MM.1S (cell line): Measurements from ENCODE around the gene P2RX5.

Source experiments
- DNase-seq: peaks from one replicate; pipeline ENCODE4 v3.0.0-alpha.2; 2015
- H2AFZ ChIP-seq: fragments of 300-600 bp; sonication (generic); 2 replicates; pipeline ENCODE4 v1.6.0; 2016; ENCODE audit warnings: antibody characterized with exemption, low read length
- H3F3A ChIP-seq: fragments of 300-600 bp; sonication (generic); 2 replicates; pipeline ENCODE4 v1.6.1; 2016; ENCODE audit warnings: mild to moderate bottlenecking, antibody characterized with exemption, low read length, moderate library complexity, mixed read lengths; ENCODE audit not compliant: insufficient read depth
- H3K27ac ChIP-seq: fragments of 300-600 bp; sonication (generic); 2 replicates; pipeline ENCODE4 v1.5.1; 2016; ENCODE audit warnings: mild to moderate bottlenecking, low read length
- H3K27me3 ChIP-seq: fragments of 300-600 bp; sonication (generic); replicated peaks from 2 replicates; pipeline ENCODE4 v1.6.0; 2016; ENCODE audit warnings: low read length; ENCODE audit not compliant: insufficient read depth
- H3K36me3 ChIP-seq: fragments of 300-600 bp; sonication (generic); replicated peaks from 2 replicates; pipeline ENCODE4 v1.6.1; 2016; ENCODE audit warnings: mild to moderate bottlenecking, low read length, mixed read lengths; ENCODE audit not compliant: insufficient read depth
- H3K4me1 ChIP-seq: fragments of 300-600 bp; sonication (generic); 2 replicates; pipeline ENCODE4 v1.6.1; 2016; ENCODE audit warnings: low read length, mixed read lengths
- H3K4me2 ChIP-seq: fragments of 300-600 bp; sonication (generic); 2 replicates; pipeline ENCODE4 v1.6.0; 2016; ENCODE audit warnings: low read depth, low read length
- H3K4me3 ChIP-seq: fragments of 300-600 bp; sonication (generic); 2 replicates; pipeline ENCODE4 v1.5.1; 2016; ENCODE audit warnings: low read length, mixed read lengths
- H3K79me2 ChIP-seq: fragments of 300-600 bp; sonication (generic); 2 replicates; pipeline ENCODE4 v1.6.1; 2016; ENCODE audit warnings: mixed run types, low read length, mixed read lengths
- H3K9ac ChIP-seq: fragments of 300-600 bp; sonication (generic); 2 replicates; pipeline ENCODE4 v1.6.1; 2016; ENCODE audit warnings: low read length, mixed read lengths
- H3K9me2 ChIP-seq: fragments of 300-600 bp; sonication (generic); replicated peaks from 2 replicates; pipeline ENCODE4 v1.6.1; 2016; ENCODE audit warnings: mild to moderate bottlenecking, low read length, mixed read lengths; ENCODE audit not compliant: insufficient read depth
- H3K9me3 ChIP-seq: fragments of 300-600 bp; sonication (generic); replicated peaks from 2 replicates; pipeline ENCODE4 v1.6.1; 2016; ENCODE audit warnings: mild to moderate bottlenecking, low read length, mixed read lengths; ENCODE audit not compliant: insufficient read depth
- H4K20me1 ChIP-seq: fragments of 300-600 bp; sonication (generic); 2 replicates; pipeline ENCODE4 v1.6.1; 2016; ENCODE audit warnings: mild to moderate bottlenecking, low read length, moderate library complexity, mixed read lengths; ENCODE audit not compliant: insufficient read depth
- CTCF ChIP-seq: fragments of 300-600 bp; sonication (generic); IDR thresholded peaks from 2 replicates; pipeline ENCODE4 v1.5.1; 2016; ENCODE audit warnings: antibody characterized with exemption, low read length, mixed read lengths
- EZH2 ChIP-seq: fragments of 300-600 bp; sonication (generic); optimal IDR thresholded peaks from 2 replicates; pipeline ENCODE3; 2017; ENCODE audit warnings: low read depth, mild to moderate bottlenecking, antibody characterized with exemption, low read length, mixed read lengths
- EZH2phosphoT487 ChIP-seq: fragments of 300-600 bp; sonication (generic); IDR thresholded peaks from 2 replicates; pipeline ENCODE4 v1.6.1; 2018; ENCODE audit warnings: antibody characterized with exemption, low read length

The P2RX5 gene

GRCh38 chr17:3688027-3688553 is 7.9 kb downstream of the P2RX5 start:
- peak; percentile 3 for DNase-seq
- no peak overlapping the region for H2AFZ ChIP-seq
- H3K79me2 ChIP-seq = peaks cover 23% of the 10 kb centered on the region
- H3K27ac ChIP-seq = no peak overlapping the region
- no peaks in the 10 kb centered on the region for H3K36me3 ChIP-seq
- no peak overlapping the region for H3K4me2 ChIP-seq
- no peaks in the 10 kb centered on the region for H3K27me3 ChIP-seq
- no peak overlapping the region for H3K4me3 ChIP-seq
- H3K9me3 ChIP-seq = no peaks in the 10 kb centered on the region
- H3K9ac ChIP-seq = no peak overlapping the region
- H3F3A ChIP-seq = no peaks in the 10 kb centered on the region
- H4K20me1 ChIP-seq = no peaks in the 10 kb centered on the region
- H3K4me1 ChIP-seq = no peaks in the 10 kb centered on the region
- no peak for TF ChIP-seq EZH2phosphoT487
- no peaks in the 10 kb centered on the region for H3K9me2 ChIP-seq

DNA sequence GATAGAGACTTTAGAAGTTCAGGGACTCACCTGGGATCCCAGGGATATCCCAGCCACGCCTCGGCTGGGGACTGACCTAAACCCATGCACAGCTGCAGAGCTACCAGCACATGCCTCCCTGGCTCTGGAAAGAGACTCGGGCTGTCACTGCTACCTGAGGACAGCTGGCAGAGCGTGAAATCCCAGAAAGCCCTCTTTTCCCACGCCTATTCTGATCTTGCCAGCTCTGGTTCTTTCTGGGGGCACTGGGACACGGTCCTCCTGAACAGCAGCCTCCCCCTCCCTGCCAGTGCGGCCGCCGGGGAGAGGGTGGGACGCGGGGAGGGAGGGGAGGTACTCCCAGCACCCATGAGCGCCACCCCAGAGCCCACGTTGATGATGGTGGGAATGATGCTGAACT is 10.8 kb downstream of the P2RX5 start:
- H3K36me3 ChIP-seq = no peaks in the 10 kb centered on the region
- H3K9me3 ChIP-seq = no peaks in the 10 kb centered on the region
- DNase-seq = no peak
- TF ChIP-seq EZH2 (no peak), CTCF (no peak)
- H3K79me2 ChIP-seq = no peaks in the 10 kb centered on the region
- H3F3A ChIP-seq = no peaks in the 10 kb centered on the region
- H3K9ac ChIP-seq = no peak overlapping the region
- no peaks in the 10 kb centered on the region for H3K27me3 ChIP-seq
- H3K9me2 ChIP-seq = no peaks in the 10 kb centered on the region
- H3K4me3 ChIP-seq = no peak overlapping the region
- no peaks in the 10 kb centered on the region for H3K4me1 ChIP-seq
- H2AFZ ChIP-seq = no peak overlapping the region
- no peak overlapping the region for H3K27ac ChIP-seq
- H3K4me2 ChIP-seq = no peak overlapping the region
- no peaks in the 10 kb centered on the region for H4K20me1 ChIP-seq

GRCh38 chr17:3683054-3683511 is 12.9 kb downstream of the P2RX5 start:
- peak; percentile 68 for DNase-seq
- Histone ChIP-seq H3K4me1 (no peaks in the 10 kb centered on the region), H2AFZ (no peak overlapping the region), H3K9me3 (no peaks in the 10 kb centered on the region), H4K20me1 (no peaks in the 10 kb centered on the region), H3K36me3 (no peaks in the 10 kb centered on the region), H3K4me2 (no peak overlapping the region), H3K9ac (no peak overlapping the region), H3K27ac (no peak overlapping the region), H3K4me3 (no peak overlapping the region), H3K9me2 (no peaks in the 10 kb centered on the region), H3K27me3 (no peaks in the 10 kb centered on the region), H3F3A (no peaks in the 10 kb centered on the region), H3K79me2 (no peaks in the 10 kb centered on the region)
- TF ChIP-seq EZH2phosphoT487 (no peak), CTCF (peak; percentile 85)

DNA sequence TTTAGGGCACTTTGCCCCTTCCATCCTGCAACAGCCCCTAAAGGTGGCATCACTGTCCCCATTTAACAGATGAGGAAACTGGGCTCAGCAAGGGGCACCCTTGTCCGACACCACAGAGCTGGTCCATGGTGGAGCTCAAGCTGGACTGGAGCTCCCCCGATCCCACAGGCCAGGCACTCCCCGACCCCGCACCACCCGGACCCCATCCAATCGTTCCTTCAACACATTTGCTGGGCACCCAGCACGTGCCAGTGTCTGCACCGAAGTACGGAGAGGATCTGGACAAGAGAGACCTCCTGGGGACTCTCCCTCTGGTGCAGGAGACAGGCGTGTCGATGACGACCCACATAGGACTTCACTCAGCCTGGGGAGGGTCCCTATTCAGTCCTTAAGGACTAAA is 13.9 kb downstream of the P2RX5 start:
- DNase-seq = no peak
- no peak overlapping the region for H2AFZ ChIP-seq
- no peak overlapping the region for H3K4me3 ChIP-seq
- no peaks in the 10 kb centered on the region for H3K9me3 ChIP-seq
- H3F3A ChIP-seq = no peaks in the 10 kb centered on the region
- no peak overlapping the region for H3K4me2 ChIP-seq
- no peak for TF ChIP-seq EZH2
- H3K9ac ChIP-seq = no peak overlapping the region
- no peak overlapping the region for H3K27ac ChIP-seq
- no peaks in the 10 kb centered on the region for H3K79me2 ChIP-seq
- no peaks in the 10 kb centered on the region for H4K20me1 ChIP-seq
- H3K36me3 ChIP-seq = no peaks in the 10 kb centered on the region
- H3K4me1 ChIP-seq = no peaks in the 10 kb centered on the region
- H3K27me3 ChIP-seq = no peaks in the 10 kb centered on the region
- no peaks in the 10 kb centered on the region for H3K9me2 ChIP-seq
